GM10266 (cell line): Measurements from ENCODE around the gene SPOP.

Source experiments
- DNase-seq: peaks from one replicate; pipeline ENCODE4 v3.0.0; 2012; ENCODE audit errors: extremely low spot score
- CTCF ChIP-seq: IDR thresholded peaks from 2 replicates; pipeline ENCODE4 v1.5.1; 2012; ENCODE audit warnings: mild to moderate bottlenecking, low read depth; ENCODE audit not compliant: control insufficient read depth, insufficient read depth; ENCODE audit errors: missing control alignments

Gene SPOP

DNA sequence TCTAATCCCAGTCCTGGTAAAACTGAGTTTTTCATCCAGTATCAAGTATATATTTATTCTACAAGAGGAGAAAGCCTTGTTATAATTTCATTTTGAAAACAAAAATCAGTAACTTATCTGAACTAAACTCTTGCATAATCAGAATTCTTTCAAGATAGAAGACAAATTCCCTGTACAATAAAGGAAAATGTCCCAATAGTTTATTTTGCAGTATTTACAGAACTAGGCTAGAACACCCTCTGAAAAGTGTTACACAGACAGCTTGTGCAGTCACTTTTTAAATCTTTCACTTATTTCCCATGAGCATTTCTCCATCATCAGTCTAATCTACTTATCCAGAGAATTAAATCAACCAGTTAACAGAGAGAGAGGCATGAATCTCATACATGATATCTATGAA lies 48.5 kb downstream of the SPOP start:
- TF ChIP-seq CTCF: no peak
- no peak for DNase-seq

GRCh38 chr17:49624896-49625295 lies 53.0 kb downstream of the SPOP start:
- no peak for TF ChIP-seq CTCF
- no peak for DNase-seq

- TF ChIP-seq CTCF: no peak
- DNase-seq: no peak
Observed at GRCh38 chr17:49621946-49622529, 55.9 kb downstream of the SPOP start.

- no peak for DNase-seq
- no peak for TF ChIP-seq CTCF
Observed at GRCh38 chr17:49621420-49621819, 56.5 kb downstream of the SPOP start.

DNA sequence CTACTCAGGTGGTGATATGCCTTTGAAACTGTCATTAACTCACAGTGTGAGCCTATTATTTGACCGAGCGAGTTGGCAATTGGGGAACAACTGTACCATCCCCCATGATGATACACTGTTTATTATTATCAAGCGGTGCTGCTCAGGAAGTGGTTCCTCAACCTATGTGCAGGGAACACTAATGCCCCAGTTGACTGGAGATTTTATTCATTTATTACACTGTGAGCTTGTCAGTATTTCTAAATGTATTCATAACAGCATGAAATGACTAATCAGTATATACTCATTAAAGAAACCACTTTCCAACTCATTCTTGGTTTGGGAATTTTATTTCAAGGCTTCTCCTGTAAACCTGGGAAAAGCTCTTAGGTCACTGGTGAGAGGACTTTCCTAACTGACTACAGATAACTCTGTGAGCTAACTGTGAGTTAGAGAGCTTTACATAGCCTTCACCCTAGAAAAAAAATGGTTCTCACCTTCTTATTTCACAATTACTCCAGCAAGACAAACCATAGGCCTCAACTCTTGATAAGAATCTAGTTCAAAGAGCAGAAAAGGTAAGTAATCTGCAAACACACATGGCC lies 59.8 kb downstream of the SPOP start:
- TF ChIP-seq CTCF: no peak
- no peak for DNase-seq

DNA sequence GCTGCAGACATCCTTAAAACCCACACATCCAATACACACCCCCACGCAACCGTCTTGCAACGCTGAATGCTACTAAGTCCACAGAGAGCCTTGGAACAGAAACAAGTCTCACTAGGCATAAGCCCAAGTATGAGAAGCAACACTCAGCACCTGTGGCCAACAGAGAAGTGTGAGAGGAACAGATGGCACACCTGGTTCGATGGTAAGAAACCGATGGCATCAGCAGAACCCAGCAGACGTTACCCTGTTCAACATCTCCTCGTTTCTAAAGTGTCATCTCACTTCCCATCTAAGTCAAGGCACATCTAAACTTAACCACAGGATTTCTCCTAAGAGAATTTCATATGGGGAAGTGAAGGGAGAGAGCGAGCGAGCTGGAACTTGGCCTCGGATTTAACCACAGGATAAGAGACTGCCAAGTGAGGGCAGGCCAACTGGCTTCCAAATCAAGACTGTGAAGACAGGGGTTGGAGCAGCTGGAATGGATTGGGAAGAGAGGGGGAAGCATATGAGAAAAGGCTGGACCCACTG lies 61.2 kb downstream of the SPOP start:
- no peak for DNase-seq
- no peak for TF ChIP-seq CTCF

GRCh38 chr17:49616086-49616485 lies 61.8 kb downstream of the SPOP start:
- no peak for TF ChIP-seq CTCF
- DNase-seq: no peak
